Gastrocnemius medialis (tissue), 4 donors: Measurements from ENCODE around the gene SMIM1.

Experiments
- CTCF ChIP-seq, 5 experiments: fragments of 450-650 bp in 3 of 5; fragments of 200-600 bp in 2 of 5; sonication (generic) in 2 of 5; IDR thresholded peaks in 4 of 5; conservative IDR thresholded peaks in 1 of 5; 1 replicate in 4 of 5; 2 replicates in 1 of 5; pipeline ENCODE4 v1.5.1; 2016 to 2019; ENCODE audit warnings: antibody characterized with exemption in 5 of 5, mild to moderate bottlenecking in 3 of 5, moderate library complexity in 3 of 5
- POLR2A ChIP-seq, 2 donors: fragments of 450-650 bp; IDR thresholded peaks; one replicate each; pipeline ENCODE4 v1.6.1; 2017; ENCODE audit warnings: antibody characterized with exemption in 2 of 2, mild to moderate bottlenecking in 2 of 2, moderate library complexity in 2 of 2

GRCh38 chr1:3759164-3759563, 13.4 kb upstream of the SMIM1 start:
- TF ChIP-seq CTCF (IDR thresholded peaks at IDR 0.05 in 4 of 5, conservative IDR thresholded peaks at IDR 0.05 in 1 of 5) (no peak), POLR2A (IDR thresholded peaks at IDR 0.05) (no peak)
